ENCODE data around the gene PLEKHO1.
"Not testable (repeated sequence)": the region's sequence is repeated elsewhere in the genome, so short reads cannot be mapped to it uniquely, and the experiment has no call there.

The PLEKHO1 gene

DNA sequence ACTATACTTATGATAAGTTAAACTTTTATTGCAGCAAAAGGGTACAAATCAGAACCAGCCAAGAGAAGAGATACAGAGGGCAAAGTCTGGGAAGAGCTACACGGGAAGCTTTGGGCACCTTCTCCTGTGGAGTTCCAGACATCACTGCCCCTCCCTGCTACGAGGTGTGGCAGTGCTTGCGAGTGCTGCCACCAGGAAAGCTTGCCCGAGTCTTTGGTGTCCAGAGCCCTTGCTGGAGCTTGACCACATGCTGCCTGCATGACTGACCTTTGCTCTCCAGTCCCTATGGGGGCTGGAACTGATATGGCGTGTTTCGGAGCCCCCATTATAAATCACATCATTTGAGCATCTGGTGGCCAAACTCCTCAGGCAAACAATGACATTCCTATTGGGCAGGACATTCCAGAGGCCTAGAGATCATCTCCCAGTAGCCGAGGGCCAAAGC, 23.4 kb downstream of the PLEKHO1 start:
- DNase-seq (ENCODE audit: low read depth) = no peak

DNA sequence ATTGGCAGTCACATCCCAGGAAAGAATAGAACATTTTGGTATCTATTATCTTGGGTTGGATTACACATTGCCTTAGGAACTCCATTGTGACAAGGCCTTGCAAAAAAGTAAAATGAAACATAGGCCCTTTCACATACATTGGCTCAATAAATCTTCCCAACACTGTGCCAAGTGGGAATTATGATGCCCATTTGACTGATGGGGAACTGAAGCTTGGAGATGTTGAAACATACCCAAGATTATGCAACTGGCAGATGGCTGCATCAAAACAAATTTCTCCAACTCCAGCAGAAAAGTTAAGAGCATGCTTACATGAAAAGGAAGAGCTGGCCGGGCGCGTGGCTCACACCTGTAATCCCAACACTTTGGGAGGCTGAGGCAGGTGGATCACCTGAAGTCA, 26.9 kb downstream of the PLEKHO1 start:
- no peak for DNase-seq (ENCODE audit: low read depth)

DNA sequence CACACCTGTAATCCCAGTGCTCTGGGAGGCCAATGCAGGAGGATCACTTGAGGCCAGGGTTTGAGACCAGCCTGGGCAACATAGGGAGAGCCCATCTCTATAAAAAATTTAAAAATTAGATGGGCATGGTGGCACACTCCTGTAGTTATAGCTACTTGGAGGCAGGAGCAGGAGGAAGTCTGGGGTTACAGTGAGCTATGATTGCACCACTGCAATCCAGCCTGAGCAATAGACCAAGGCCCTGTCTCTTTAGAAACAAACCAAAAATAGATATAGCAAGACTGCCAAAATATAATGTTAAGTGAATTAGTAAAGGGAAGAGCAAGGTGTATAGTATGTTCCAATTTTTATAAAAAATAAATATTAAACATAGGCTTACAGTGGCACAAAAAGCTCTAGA, 28.8 kb downstream of the PLEKHO1 start:
- no peak for DNase-seq (ENCODE audit: low read depth)

DNA sequence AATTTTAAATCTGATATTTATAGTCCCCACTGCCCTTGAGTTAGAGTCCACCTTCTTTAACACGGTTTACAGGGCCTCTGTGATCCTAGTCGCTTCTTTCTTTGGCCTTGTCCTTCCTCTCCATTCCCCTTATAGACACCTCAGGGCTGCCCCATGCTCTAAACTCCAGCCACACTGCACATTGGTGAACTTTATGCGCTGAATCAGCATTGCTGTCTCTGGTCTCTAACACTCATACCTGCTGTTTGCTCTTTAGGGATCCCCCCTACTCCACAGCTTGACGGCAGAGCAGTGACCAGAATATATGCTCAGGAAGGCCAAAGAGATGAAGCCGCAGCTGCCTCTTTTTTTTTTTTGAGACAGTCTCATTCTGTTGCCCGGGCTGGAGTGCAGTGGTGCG, 30.2 kb downstream of the PLEKHO1 start:
- DNase-seq (ENCODE audit: low read depth) = no peak

- no peak for DNase-seq (ENCODE audit: low read depth)
Observed at GRCh38 chr1:150180474-150180873, 30.8 kb downstream of the PLEKHO1 start.

GRCh38 chr1:150182247-150182646, 32.5 kb downstream of the PLEKHO1 start:
- DNase-seq (ENCODE audit: low read depth) = no peak

DNA sequence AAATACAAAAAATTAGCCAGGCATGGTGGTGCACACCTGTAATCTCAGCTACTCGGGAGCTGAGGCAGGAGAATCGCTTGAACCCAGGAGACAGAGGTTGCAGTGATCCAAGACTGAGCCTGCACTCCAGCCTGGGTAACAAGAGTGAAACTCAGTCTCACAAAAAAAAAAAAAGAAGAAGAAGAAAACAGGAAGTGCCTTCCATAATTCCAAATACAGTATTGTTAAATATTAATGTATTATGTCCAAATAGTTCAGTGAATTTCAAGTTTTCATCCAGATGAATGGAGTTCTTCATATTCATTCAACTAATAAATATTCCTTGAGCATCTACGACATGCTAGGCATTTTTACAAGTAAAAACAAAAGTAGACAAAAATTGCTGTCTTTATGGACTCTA, 33.3 kb downstream of the PLEKHO1 start:
- no peak for DNase-seq (ENCODE audit: low read depth)

GRCh38 chr1:150185481-150185880, 35.8 kb downstream of the PLEKHO1 start:
- DNase-seq (ENCODE audit: low read depth) = no peak

GRCh38 chr1:150186438-150186788, 36.7 kb downstream of the PLEKHO1 start:
- DNase-seq (ENCODE audit: low read depth) = not testable (repeated sequence)

- DNase-seq (ENCODE audit: low read depth) = no peak
Observed at GRCh38 chr1:150186789-150187559, 37.3 kb downstream of the PLEKHO1 start.

DNA sequence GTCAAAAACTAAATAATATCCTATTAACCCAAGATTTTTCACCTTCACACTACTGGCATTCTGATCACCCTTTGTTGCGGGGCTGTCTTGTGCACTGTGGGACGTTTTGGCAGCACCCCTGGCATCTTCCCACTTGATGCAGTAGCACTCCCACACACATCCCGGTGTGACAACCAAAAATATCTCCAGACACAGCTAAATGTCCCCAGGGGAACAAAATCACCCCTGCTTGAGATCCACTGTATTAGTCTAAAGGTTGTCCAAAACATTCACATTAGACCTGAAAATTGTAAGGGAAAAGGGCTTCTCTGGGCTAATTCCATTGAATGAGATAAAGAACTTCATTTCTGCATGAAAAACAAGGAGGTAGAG, 37.8 kb downstream of the PLEKHO1 start:
- no peak for DNase-seq (ENCODE audit: low read depth)

DNA sequence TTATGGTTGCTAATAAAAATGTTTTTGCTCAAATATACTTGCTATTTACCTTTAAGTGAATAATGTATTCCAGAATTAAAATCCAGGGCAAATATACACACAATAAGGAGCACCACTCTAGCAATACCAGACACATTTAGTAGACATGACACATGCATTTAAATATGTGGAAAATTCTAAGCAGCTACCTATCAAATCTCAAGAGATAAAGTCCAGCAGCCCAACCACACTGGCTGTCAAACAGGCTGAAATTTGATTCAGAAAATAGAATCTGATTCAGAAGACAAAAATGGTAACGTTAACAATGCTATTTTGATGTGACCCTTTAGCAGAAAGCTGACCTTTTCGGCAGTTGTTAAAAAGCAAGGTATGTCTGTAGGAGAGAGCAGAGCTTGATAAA, 42.3 kb downstream of the PLEKHO1 start:
- no peak for DNase-seq (ENCODE audit: low read depth)

DNA sequence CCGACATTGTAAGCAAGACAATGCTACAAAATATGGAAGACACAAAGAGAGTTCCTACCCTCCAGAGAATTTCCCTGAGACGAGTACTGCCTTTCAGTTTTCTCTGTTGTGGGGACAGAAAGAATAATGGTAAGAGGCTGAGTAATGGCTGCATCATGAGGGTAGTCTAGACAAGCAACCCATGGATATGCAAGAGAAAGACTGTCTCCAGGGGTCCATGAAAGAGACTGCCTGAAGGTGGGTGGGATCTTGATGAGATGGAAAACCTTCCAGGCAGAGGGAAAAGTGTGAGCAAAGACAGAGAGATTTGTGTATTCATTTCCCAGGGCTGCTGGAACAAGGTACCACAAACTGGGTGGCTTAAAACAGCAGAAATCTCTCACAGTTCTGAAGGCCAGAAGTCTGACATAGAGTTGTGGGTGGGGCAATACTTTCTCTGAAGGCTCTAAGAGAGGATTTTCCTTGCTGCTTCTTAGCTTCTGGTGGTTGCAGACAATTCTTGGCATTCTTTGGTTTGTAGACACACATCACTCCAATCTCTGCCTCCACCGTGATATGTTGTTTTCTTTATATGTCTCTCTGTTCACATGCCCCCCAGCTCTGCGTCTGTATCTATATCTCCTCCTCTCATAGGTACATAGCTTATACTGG, 44.8 kb downstream of the PLEKHO1 start:
- no peak for DNase-seq (ENCODE audit: low read depth)

- DNase-seq (ENCODE audit: low read depth) = no peak
Observed at GRCh38 chr1:150196417-150196816, 46.7 kb downstream of the PLEKHO1 start.

- no peak for DNase-seq (ENCODE audit: low read depth)
Observed at GRCh38 chr1:150207281-150207971, 57.7 kb downstream of the PLEKHO1 start.

DNA sequence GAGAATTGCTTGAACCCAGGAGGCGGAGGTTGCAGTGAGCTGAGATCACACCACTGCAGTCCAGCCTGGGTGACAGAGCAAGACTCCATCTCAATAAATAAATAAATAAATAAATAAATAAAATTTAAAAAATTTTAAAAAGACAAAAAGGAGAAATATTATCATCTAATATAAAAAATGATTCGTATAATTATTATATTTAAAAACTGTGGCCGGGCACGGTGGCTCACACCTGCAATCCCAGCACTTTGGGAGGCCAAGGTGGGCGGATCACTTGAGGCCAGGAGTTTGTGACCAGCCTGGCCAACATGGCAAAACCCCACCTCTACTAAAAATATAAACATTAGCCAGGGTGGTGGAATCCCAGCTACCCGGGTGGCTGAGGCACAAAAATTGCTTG, 58.7 kb downstream of the PLEKHO1 start:
- not testable (repeated sequence) for DNase-seq (ENCODE audit: low read depth)
